HG03469 (cell line): Measurements from ENCODE around the gene TMCC2.
"Not testable (repeated sequence)": the region's sequence is repeated elsewhere in the genome, so short reads cannot be mapped to it uniquely, and the experiment has no call there.

Source experiments
- ATAC-seq: cut with Tn5 transposase; IDR thresholded peaks from one replicate; pipeline ENCODE4 v1.9.1; 2021; ENCODE audit warnings: mild to moderate bottlenecking, moderate library complexity, moderate number of reproducible peaks; ENCODE audit not compliant: unreplicated experiment

TMCC2 gene

DNA sequence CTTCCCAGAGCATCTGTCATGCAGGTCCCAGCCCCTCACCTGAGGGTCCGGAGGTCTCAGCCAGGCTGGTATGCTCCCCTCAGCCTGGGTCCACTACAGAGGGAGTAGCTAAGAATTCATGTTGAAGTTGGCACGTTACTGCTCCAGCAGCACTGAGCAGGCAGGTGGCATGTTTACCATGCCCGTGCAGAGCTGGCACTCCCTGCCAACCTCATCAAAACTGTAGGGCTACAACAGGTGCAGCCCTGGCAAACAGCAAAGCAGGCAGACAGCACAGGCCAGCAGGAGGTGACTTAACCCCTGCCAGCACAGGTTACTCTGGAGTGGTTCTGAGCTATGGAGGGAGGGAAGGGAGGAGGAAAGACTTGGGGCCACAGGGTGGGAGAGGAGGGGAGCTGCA lies 47.4 kb downstream of the TMCC2 start:
- no peak for ATAC-seq

DNA sequence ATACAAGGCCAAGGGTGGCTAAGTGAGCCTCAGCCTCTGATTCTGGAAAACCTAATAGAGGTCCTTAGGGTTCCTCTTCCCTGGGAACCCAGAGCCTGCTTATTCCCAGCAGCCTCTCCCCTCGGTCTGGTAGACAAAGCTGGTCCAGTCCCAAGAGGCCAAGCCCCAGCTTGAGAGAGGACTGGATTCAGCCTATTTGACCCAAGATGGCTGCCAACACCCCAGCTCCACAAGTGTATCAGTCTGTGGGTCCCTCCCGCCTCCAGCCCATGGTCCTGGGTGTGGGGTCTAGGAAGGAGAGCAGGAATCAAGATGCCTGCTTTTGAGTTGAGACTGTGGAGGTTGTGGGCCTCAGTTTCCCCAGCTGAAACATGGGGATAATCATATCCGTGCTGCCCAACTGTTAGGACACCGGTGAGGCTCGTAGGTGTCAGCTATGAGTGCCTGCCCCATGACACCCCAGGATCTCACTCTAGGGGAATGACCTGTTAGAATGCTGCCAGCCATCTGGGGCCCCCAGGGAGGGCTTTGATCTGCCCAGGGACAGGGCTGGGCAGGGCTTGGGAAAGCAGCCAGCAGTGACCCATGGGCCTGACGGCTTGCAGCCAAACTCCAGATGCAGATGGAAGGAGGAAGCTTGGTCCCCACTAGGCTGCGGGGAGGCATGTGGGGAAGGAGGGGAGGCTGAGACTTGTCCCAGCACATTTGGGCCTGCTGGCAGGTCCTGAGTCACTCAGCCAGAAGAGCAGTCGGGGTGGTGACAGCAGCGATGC lies 48.4 kb downstream of the TMCC2 start:
- no peak for ATAC-seq

DNA sequence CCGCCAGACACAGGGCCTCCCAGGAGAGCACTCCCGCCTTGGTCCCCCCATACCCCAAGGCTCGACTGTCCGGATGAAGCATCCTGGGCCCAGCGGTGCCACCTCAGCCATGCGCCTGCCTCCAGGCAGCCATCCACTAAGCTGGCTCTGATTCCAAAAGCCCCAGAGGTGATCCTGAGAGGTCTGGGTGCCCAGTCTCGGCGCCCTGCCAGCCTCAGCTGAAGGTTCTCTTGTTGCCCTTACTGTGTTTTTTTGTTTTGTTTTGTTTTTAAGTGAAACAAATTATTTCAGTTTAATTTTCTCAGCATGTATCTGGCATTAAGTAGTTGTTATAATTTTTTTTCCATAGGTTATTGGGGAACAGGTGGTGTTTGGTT lies 48.9 kb downstream of the TMCC2 start:
- no peak for ATAC-seq

DNA sequence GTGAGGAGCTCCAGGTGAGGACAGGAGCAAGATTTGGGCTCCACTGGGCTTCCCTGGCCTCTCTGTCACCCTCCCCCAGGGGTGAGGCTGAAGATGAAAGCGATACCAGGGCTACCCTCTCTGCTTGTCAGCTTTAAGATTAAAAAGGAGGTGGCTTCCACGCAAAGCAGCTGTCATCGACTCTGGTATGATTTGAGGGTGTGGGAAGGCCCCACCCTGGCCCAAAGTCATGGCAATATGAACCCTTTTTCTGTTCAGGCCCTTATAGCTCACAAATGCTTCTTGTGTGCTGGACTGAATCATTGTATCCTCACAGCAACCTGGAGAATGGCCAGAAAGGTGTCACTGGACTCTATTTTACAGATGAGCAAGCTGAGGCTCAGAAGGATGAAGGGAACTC lies 52.2 kb downstream of the TMCC2 start:
- ATAC-seq = no peak

DNA sequence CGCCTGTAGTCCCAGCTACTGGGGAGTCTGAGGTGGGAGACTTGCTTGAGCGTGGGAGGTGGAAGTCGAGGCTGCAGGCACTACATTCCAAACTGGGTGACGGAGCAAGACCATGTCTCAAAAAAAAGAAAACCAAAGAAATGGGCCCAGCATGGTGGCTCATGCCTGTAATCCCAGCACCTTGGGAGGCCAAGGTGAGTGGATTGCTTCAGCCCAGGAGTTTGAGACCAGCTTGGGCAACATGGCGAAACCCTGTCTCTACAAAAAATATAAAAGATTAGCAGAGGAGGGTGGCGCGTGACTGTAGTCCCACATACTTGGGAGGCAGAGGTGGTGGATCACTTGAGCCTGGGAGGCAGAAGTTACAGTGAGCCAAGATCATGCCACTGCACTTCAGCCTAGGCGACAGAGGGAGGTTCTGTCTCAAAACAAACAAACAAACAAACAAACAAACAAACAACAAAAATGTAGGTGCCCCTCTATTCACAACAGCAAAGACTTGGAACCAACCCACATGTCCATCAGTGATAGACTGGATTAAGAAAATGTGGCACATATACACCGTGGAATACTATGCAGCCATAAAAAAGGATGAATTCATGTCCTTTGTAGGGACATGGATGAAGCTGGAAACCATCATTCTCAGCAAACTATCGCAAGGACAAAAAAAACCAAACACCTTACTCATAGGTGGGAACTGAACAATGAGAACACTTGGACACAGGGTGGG lies 53.1 kb downstream of the TMCC2 start:
- not testable (repeated sequence) for ATAC-seq

DNA sequence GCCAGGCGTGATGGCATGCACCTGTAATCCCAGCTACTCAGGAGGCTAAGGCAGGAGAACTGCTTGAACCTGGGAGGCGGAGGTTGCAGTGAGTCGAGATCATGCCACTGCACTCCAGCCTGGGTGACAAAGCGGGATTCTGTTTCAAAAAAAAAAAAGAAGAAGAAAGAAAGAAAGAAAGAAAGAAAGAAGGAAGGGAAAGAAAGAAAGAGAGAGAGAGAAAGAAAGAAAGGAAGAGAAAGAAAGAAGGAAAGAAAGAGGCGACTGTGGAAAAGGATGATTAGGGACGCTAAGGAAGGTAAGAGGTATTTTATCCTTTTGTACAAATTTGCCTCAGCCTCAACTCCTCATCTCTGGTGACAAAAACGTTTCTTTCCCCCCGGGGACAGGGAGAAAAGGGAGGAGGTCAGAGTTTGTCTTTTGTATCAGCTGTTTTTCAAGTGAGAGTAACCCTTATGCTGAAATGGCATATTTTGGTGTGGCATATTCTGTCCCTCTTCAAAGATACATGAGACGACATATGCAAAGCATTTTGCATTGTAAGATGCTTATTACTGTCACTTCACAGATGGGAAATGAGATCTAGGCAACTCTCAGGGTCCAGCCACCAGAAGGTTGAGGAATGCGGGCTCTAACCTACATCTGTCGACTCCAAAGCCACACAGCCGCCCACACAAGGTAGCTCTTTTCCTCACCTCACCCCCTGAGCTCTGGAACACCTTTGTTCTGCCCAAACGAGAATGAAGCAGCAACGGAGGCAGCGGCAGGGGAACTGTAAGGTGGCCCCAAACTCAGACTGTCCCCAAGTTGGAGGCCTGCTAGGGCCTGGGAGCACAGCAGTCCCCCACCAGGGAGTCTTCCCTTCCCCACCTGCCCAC lies 55.8 kb downstream of the TMCC2 start:
- ATAC-seq = no peak

DNA sequence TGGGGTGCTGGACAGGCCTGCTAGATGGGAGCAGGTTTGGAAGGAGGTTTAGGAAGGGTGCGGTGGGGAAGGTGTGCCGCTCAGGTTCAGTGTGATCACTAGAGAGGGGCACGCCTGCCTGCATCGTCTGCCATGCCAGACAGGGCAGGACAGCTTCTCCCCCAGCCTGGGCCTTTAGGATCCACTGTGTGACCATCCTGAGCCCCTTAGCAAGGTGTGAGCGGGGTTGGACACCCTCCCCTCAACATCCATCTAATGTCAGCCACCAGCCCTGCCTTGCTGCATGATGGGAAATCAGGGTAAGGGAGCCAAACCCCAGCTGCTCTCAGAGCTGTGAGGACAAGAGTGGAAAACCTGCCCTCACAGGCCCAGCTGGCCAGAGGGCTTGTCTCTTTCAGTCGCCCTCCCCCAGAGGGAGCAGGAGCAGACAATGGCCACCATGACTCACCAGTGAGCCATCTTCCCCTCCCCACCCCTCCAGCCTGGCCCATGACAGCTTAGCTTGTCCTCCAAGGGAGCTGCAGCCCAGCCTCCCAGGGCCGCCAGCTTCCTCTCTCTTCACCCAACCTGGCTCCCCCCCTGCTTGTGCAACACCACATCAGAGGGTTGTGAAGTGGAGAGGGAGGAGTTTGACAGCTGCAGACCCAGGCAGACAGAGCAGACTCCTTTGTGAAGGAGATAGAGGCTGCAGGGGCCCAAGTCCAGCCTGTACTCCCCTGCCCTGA lies 56.8 kb downstream of the TMCC2 start:
- ATAC-seq = no peak

DNA sequence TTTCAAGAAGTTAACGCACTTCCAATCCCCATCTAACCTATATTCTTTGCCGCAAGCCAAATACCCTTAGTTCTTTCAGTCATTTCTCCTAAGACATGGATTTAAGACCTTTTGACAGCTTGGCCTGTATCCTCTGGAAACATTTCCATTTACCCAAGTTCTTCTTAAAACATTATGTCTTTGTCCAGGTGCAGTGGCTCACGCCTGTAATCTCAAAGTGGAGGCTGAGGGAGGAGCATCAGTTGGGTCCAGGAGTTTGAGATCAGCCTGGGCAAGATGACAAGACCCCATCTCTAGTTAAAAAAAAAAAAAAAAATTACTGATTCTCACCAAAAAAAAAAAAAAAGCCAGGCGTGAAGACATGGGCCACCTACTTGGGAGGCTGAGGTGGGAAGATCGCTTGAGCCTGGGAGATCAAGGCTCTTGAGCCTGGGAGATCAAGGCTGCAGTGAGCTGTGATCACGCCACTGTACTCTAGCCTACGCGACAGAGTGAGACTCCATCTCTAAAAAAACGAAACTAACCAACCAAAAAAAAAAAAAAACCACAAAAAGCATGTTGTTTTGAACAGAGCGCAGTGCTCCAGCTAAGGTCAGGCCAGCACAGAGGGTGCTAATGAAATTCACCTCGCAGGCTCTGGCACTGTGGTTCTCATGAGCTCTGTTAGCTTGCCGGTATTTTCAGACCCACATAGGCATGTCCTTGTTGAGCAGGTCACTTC lies 57.8 kb downstream of the TMCC2 start:
- ATAC-seq = no peak

DNA sequence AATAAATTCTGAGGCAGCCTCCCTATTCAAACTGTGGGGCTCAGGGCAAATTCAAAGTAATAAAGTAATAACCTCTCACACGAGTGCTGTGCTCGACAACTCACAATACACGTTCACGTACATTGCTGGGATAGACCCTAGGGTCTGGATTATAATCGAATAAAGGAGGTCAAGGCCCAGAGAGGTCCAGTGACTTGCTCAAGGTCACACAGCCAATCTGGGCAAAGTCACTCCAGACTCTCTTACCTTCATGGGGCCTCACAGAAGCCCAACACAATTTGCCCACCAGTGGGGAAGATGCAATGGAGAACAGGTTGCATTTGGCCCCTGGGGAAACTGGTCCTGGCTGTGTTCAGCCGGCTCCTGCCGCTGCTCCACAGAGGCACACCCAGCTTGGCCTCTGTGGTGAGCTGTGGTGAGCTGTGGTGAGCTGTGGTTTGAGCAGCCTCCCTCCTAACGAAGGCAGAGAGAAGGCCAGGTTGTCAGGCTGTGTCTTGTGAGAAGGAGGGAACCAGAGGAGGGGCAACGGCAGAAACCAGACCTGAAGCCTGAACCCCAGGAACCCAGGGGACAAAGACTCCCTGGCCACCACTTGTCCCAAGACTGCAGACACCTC lies 58.7 kb downstream of the TMCC2 start:
- no peak for ATAC-seq

DNA sequence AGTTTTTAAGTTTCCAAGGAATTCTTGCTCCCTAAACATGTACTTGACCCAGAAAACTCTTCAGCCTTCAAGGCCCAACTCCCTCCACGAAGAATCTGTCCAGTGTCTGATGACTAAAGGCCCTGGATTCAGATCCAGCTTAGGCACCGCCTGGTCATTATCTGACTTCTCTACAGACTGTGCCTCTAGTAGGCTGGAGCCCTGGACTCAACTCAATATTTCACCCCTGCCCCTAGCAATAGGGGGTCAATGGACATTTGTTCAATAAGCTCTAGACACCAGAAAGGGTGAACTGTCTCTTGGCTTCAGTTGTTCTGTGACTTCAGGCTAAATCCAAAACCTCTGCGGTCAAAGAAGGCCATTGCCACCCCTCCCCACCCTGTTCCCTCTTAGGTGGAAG lies 59.3 kb downstream of the TMCC2 start:
- no peak for ATAC-seq

DNA sequence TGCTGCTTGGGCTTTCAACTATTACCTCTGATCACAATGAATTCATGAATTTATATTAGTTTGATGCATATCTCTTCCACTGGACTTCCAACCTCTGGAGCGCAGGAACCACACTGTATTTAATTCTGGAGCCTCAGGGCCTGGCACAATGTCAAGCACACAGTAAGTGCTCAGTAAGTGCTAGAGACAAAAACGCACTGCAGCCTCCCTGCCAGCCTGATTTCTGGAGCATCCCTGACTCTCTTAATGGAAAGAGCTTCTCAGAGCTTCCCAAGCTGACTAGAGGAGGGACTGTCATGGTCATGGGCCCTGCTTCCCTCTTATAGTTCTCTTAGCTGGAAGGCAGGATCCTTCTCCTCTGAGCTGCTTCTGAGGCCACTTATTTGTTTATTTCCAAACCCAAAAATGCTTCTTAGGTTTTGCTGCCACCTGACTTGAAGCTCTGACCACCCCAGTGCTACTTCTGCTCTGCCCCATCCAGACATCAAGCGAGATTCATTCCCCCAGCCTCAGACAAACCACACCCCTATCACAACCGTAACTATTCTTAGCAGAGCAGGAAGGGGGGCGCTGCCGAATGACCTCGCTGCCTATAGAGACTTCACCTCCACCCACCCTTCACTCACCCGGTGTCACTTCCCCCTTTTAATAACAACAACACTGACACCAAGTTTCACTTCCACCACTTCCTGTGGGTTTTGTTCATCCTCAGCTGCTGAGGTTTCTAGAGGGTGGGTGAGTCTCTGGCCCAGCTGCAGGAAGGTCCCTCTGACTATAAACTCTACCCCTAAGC lies 60.2 kb downstream of the TMCC2 start:
- ATAC-seq = peak; percentile 64

DNA sequence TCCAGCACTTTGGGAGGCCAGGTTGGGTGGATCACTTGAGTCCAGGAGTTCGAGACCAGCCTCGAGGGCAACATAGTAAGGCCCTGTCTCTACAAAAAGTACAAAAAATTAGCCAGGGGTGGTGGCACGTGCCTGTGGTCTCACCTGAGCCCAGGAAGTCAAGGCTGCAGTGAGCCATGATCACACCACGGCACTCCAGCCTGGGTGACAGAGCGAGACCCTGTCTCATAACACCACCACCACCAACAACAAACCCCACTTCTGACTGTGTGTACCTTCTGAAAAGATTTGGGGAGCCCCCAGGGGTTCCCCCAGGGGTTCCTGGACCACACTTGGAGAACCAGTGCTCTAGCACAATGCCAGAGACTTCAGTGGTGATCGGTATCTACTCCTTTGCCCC lies 63.9 kb downstream of the TMCC2 start:
- no peak for ATAC-seq

DNA sequence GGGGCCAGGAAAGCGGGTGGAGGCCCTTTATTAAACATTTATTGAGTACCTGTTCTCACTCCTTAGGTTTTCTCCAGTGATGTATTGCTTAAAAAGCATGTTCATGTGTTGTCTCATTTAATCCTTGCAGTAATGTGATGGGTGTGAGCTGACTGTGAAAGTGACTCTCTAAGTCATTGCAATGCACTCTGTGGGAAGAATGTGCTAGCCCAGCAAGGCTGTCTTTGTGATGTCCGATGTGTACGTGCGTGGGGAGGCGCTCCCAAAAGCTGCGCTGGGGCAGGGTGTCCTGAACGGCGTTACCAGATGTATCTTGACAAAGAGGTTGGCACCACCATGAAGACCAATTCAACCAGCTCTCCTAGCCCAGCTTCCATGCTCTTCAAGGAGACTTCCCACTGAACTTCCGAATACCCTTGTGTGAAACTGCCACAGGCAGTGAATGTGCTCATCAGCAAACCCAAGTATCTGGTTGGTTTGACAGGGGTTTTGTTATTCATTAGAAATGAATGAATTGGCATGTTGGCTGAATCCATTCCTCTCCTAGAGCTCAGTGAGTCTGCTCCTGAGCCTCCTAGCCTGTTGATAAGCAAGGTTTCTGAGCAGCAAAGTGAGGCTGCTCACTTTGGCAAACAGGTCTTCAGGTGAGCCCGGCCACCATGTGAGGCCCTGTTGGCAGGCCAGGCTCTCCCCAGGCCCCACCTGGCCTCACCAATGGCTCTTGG lies 65.8 kb downstream of the TMCC2 start:
- no peak for ATAC-seq

DNA sequence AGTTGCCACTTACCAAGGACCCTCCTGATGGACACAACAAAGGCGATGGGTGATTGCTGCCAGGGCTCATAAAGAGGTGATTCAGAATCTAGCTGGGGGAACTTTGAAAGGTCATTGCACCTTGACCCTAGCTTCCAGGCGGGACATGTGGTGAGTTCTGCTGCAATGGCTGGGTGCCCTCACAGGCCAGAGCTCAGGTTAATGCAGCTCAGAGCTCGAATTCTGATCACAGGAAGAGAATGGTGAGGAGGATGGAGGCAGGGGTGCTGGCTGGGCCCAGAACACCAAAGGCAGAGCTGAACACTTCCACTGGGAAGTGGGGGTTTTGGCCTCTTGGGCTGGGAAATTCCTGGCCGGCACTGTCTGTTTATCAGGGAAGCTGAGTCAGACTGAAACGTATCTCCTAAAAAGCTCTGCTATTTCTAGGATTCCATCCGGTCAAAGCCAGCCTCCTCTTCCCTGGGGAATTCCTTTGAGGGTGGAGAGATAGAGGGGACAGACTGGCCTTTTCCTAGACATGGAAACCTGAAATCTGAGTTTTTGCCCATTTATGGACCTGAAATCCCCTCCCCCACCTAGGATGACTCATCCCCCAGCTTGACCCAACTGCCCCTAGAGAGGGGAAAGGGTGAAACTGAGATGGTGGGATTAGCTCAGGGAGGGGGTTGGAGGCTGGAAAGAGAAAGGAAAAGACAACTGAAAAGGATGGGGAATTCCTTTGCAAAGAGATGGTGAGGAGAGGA lies 66.6 kb downstream of the TMCC2 start:
- ATAC-seq = no peak

DNA sequence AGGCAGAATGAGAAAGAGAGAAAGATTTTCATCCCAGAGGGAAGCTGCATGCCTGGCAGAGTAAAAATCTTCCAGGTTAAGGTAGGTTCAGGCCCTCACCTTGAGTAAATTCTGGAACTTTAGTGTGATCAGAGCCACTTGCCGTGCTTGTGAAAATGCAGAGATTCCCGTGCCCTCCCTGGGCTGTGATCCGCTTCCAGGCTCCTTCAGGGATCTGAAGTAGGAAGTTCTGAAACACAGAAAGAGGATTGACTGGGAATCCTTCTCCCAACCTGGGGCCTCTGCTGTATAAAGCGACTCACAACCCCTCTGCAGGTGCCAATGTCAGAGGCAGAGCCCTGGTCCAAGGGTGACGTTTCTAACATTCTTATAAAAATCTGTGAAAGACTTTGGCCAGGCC lies 67.2 kb downstream of the TMCC2 start:
- ATAC-seq = no peak

DNA sequence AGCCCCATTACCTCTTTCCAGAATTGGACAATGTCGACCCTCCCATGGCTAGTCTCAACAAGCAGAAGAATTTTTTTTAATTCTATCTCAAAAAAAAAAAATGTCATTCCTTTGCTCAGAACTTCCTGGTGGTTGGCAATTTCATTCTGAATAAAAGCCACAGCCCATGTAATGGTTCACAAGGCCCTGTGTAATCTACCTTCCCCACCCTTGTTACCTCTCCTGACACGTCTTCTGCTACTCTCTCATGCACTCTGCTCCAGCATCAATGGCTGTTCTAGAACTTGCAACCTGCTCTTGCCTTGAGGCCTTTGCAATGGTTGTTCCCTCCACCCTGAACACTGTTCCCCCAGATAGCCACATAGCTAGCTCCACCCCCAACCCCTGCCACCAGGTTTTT lies 68.4 kb downstream of the TMCC2 start:
- ATAC-seq = no peak

DNA sequence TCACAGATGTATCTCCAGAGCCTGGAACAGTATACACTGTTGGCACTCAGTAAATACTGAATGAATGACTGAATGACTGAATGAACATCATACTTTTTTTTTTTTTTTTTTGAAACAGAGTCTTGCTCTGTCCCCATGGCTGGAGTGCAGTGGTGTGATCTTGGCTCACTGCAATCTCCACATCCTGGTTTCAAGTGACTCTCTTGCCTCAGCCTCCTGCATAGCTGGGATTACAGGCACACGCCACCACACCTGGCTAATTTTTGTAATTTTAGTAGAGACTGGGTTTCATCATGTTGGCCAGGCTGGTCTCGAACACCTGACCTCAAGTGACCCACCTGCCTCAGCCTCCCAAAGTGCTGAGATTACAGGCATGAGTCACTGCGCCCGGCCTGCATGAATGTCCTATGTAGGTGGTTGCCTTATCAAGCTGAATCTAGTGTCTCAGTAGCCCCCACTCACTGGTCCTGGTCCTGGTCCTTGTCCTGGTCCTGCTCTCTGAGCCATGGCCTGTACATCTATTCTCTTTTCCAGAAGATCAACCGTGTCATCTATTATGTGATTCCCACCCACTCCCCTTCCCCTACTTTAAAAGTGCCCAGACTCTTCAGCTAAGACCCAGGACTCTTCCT lies 69.9 kb downstream of the TMCC2 start:
- not testable (repeated sequence) for ATAC-seq
